WTC11 (cell line): Measurements from ENCODE around the gene DMXL1.

Source experiments
- AR ChIP-seq: fragments of 250-450 bp; sonication (Bioruptor Pico); IDR thresholded peaks from 2 replicates; pipeline ENCODE4 v1.9.0; 2021; ENCODE audit warnings: mild to moderate bottlenecking
- CTCF ChIP-seq: fragments of 200-600 bp; IDR thresholded peaks from 2 replicates; pipeline ENCODE4 v1.8.0; 2022; ENCODE audit warnings: antibody characterized with exemption
- E2F5 ChIP-seq: sonication (generic); formaldehyde crosslinking; IDR thresholded peaks from 2 replicates; pipeline ENCODE4 v1.8.1; 2022; ENCODE audit warnings: mild to moderate bottlenecking, moderate library complexity, missing genetic modification reagents
- GABPB1 ChIP-seq: sonication (generic); formaldehyde crosslinking; IDR thresholded peaks from 2 replicates; pipeline ENCODE4 v1.8.1; 2023; ENCODE audit warnings: mild to moderate bottlenecking, missing genetic modification reagents
- TEAD4 ChIP-seq: sonication (generic); formaldehyde crosslinking; IDR thresholded peaks from 2 replicates; pipeline ENCODE4 v1.8.0; 2022; ENCODE audit warnings: mild to moderate bottlenecking, missing genetic modification reagents

- TF ChIP-seq CTCF, result no peak
- TF ChIP-seq TEAD4 (CRISPR knock-in tag), result no peak
- no peak for TF ChIP-seq E2F5 (CRISPR knock-in tag)
- no peak for TF ChIP-seq AR (CRISPR knock-in tag)
- TF ChIP-seq GABPB1 (CRISPR knock-in tag), result no peak
Measured at GRCh38 chr5:119078861-119079260, 8.0 kb downstream of the DMXL1 start.
